Measurements from ENCODE around the gene ART4.

- TF ChIP-seq, protein P1, sequence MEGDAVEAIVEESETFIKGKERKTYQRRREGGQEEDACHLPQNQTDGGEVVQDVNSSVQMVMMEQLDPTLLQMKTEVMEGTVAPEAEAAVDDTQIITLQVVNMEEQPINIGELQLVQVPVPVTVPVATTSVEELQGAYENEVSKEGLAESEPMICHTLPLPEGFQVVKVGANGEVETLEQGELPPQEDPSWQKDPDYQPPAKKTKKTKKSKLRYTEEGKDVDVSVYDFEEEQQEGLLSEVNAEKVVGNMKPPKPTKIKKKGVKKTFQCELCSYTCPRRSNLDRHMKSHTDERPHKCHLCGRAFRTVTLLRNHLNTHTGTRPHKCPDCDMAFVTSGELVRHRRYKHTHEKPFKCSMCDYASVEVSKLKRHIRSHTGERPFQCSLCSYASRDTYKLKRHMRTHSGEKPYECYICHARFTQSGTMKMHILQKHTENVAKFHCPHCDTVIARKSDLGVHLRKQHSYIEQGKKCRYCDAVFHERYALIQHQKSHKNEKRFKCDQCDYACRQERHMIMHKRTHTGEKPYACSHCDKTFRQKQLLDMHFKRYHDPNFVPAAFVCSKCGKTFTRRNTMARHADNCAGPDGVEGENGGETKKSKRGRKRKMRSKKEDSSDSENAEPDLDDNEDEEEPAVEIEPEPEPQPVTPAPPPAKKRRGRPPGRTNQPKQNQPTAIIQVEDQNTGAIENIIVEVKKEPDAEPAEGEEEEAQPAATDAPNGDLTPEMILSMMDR (IDR thresholded peaks at IDR 0.05), result no peak
- no peak for TF ChIP-seq POLR2AphosphoS5 (IDR thresholded peaks at IDR 0.05)
Measured at GRCh38 chr12:14779834-14780233, 63.5 kb downstream of the ART4 start.
